ENCODE data around the gene NUMA1. TPM values are rescaled to one million over a fixed set of nuclear protein-coding genes. Genes with fewer than 3 reads are reported as not detected.
A peak's percentile ranks its signal among the peaks of the same experiment; 100 is the strongest.

The NUMA1 gene
- total RNA-seq (100 to 1,000 TPM in 3 of 4 donors, 10 to 100 TPM in 1; 100.0 to 130 (median 111) TPM), polyA plus RNA-seq (100 to 1,000 TPM in 1 of 3 donors, 10 to 100 TPM in 2; 68.9 to 102 (median 92.8) TPM)
- long read RNA-seq, donor 1, full-length matches to known transcripts, result 5 of 47 reads
- long read RNA-seq, donor 1, partial matches to known transcripts, result 36 of 47 reads
- long read RNA-seq, donor 1, other reads (novel, unspliced or antisense), result 6 of 47 reads
- long read RNA-seq, donor 2, full-length matches to known transcripts, result 9 of 96 reads
- long read RNA-seq, donor 2, partial matches to known transcripts, result 66 of 96 reads
- long read RNA-seq, donor 2, other reads (novel, unspliced or antisense), result 21 of 96 reads

GRCh38 chr11:72080326-72081183, at the start of gene NUMA1, which contains the start of gene LRRC51:
Gene NUMA1, minus strand, starts transcription at chr11:72080542. Its CDS starts 44,599 bp downstream, at chr11:72035943.
Gene LRRC51, plus strand, starts transcription at chr11:72080850. Its CDS starts 8,234 bp downstream, at chr11:72089084.
- WGBS, 3 donors, result 1% methylated on average over 60 of the region's 60 CpGs
- Histone ChIP-seq H3K27ac (peak within 1 kb of the TSS; percentile 91), H3K36me3 (ENCODE audit: insufficient read depth in 1 of 2, low read depth in 1 of 2) (no peaks in the 10 kb centered on the region), H3K27me3 (ENCODE audit: insufficient read depth in 3 of 3, low read length in 2 of 3) (no peaks in the 10 kb centered on the region), H3K9me3 (no peaks in the 10 kb centered on the region), H3K4me1 (peaks cover 22% of the 10 kb centered on the region), H3K4me3 (peak within 1 kb of the TSS; percentile 94)
- intact Hi-C loops (cut with DNase I), result loop anchor here in 1 of 2 donors (2.0 kb wide), 1 partner anchor 40 kb away; no protein-coding TSS in a partner anchor
- TF ChIP-seq CTCF (IDR thresholded peaks at IDR 0.05), result no peak
- DNase-seq (peak; percentile 99), ATAC-seq (peak; percentile 95 to 98 (median 97))

- no peak overlapping the region for H3K4me3 ChIP-seq
- no peaks in the 10 kb centered on the region for H3K36me3 ChIP-seq (ENCODE audit: insufficient read depth in 1 of 2, low read depth in 1 of 2)
- WGBS, 3 donors, result 81 to 83% (median 82%) methylated on average over 3 of the region's 3 CpGs
- no peaks in the 10 kb centered on the region for H3K4me1 ChIP-seq
- TF ChIP-seq CTCF (IDR thresholded peaks at IDR 0.05), result no peak
- no peak overlapping the region for H3K27ac ChIP-seq
- intact Hi-C loops (cut with DNase I), result no loop called here
- H3K9me3 ChIP-seq, result no peaks in the 10 kb centered on the region
- DNase-seq (no peak), ATAC-seq (no peak)
- H3K27me3 ChIP-seq (ENCODE audit: insufficient read depth in 3 of 3, low read length in 2 of 3), result peaks cover 0 to 3% (median 0%) of the 10 kb centered on the region in 3 donors
Observed at GRCh38 chr11:72129381-72129780, 49.0 kb upstream of the NUMA1 start.

GRCh38 chr11:72127923-72128322, 47.6 kb upstream of the NUMA1 start:
- DNase-seq (no peak), ATAC-seq (no peak)
- no peaks in the 10 kb centered on the region for H3K27me3 ChIP-seq (ENCODE audit: insufficient read depth in 3 of 3, low read length in 2 of 3)
- H3K4me3 ChIP-seq, result no peak overlapping the region
- 52 to 61% (median 60%) methylated on average over 2 of the region's 2 CpGs for WGBS, 3 donors
- no peaks in the 10 kb centered on the region for H3K4me1 ChIP-seq
- no peak overlapping the region for H3K27ac ChIP-seq
- no peaks in the 10 kb centered on the region for H3K36me3 ChIP-seq (ENCODE audit: insufficient read depth in 1 of 2, low read depth in 1 of 2)
- intact Hi-C loops (cut with DNase I), result no loop called here
- TF ChIP-seq CTCF (IDR thresholded peaks at IDR 0.05), result no peak
- H3K9me3 ChIP-seq, result no peaks in the 10 kb centered on the region

GRCh38 chr11:72125956-72126355, 45.6 kb upstream of the NUMA1 start:
- H3K9me3 ChIP-seq, result no peaks in the 10 kb centered on the region
- no peak overlapping the region for H3K27ac ChIP-seq
- H3K27me3 ChIP-seq (ENCODE audit: insufficient read depth in 3 of 3, low read length in 2 of 3), result peaks cover 0 to 2% (median 0%) of the 10 kb centered on the region in 3 donors
- no peak overlapping the region for H3K4me3 ChIP-seq
- TF ChIP-seq CTCF (IDR thresholded peaks at IDR 0.05), result no peak
- 60 to 69% (median 62%) methylated on average over 1 of the region's 1 CpG for WGBS, 3 donors
- H3K36me3 ChIP-seq (ENCODE audit: insufficient read depth in 1 of 2, low read depth in 1 of 2), result no peaks in the 10 kb centered on the region
- no peak for ATAC-seq
- no peak for DNase-seq
- intact Hi-C loops (cut with DNase I), result no loop called here
- H3K4me1 ChIP-seq, result no peaks in the 10 kb centered on the region

All from psoas muscle (tissue), 8 donors.